Measurements from ENCODE around the gene DERL2.

GRCh38 chr17:5527601-5528250 is 41.7 kb upstream of the DERL2 start:
- TF ChIP-seq EZH2phosphoT487 (IDR thresholded peaks at IDR 0.05; ENCODE audit: low read length) (no peak), CTCF (IDR thresholded peaks at IDR 0.05; ENCODE audit: low read length) (no peak), EZH2 (optimal IDR thresholded peaks at IDR 0.05; ENCODE audit: low read depth, low read length) (no peak)
